ENCODE measurements around the gene CEPT1.
A peak's percentile ranks its signal among the peaks of the same experiment; 100 is the strongest.

CEPT1 gene

GRCh38 chr1:111192658-111193519, 52.9 kb downstream of the CEPT1 start:
- DNase-seq (ENCODE audit: low read depth): no peak

- DNase-seq (ENCODE audit: low read depth): no peak
Measured at GRCh38 chr1:111193712-111194480, 53.9 kb downstream of the CEPT1 start.

- DNase-seq (ENCODE audit: low read depth): no peak
Measured at GRCh38 chr1:111195002-111195684, 55.1 kb downstream of the CEPT1 start.

GRCh38 chr1:111196213-111196612, 56.2 kb downstream of the CEPT1 start:
- DNase-seq (ENCODE audit: low read depth): no peak

GRCh38 chr1:111197598-111198284, 57.7 kb downstream of the CEPT1 start:
- no peak for DNase-seq (ENCODE audit: low read depth)

- no peak for DNase-seq (ENCODE audit: low read depth)
Measured at GRCh38 chr1:111198836-111199235, 58.8 kb downstream of the CEPT1 start.

- no peak for DNase-seq (ENCODE audit: low read depth)
Measured at GRCh38 chr1:111199329-111199728, 59.3 kb downstream of the CEPT1 start.

- no peak for DNase-seq (ENCODE audit: low read depth)
Measured at GRCh38 chr1:111199881-111200801, 60.1 kb downstream of the CEPT1 start, which contains the start of gene DENND2D. Gene DENND2D (minus strand): TSS chr1:111200646. CDS start chr1:111200459, 187 bp downstream.

- no peak for DNase-seq (ENCODE audit: low read depth)
Measured at GRCh38 chr1:111200802-111201161, 60.8 kb downstream of the CEPT1 start.

- no peak for DNase-seq (ENCODE audit: low read depth)
Measured at GRCh38 chr1:111201275-111202090, 61.5 kb downstream of the CEPT1 start.

GRCh38 chr1:111202366-111202706, 62.3 kb downstream of the CEPT1 start:
- no peak for DNase-seq (ENCODE audit: low read depth)

- DNase-seq (ENCODE audit: low read depth): no peak
Measured at GRCh38 chr1:111202707-111203623, 62.9 kb downstream of the CEPT1 start.

GRCh38 chr1:111203681-111204200, 63.7 kb downstream of the CEPT1 start:
- DNase-seq (ENCODE audit: low read depth): peak; percentile 76

GRCh38 chr1:111204201-111204982, 64.4 kb downstream of the CEPT1 start:
- DNase-seq (ENCODE audit: low read depth): peak; percentile 58

GRCh38 chr1:111204983-111205713, 65.1 kb downstream of the CEPT1 start:
- no peak for DNase-seq (ENCODE audit: low read depth)

GRCh38 chr1:111205714-111206050, 65.7 kb downstream of the CEPT1 start:
- no peak for DNase-seq (ENCODE audit: low read depth)

- DNase-seq (ENCODE audit: low read depth): no peak
Measured at GRCh38 chr1:111208921-111209320, 68.9 kb downstream of the CEPT1 start.

All from activated gamma-delta T cell treated with anti-CD3 and anti-CD28 coated beads, Interleukin-2, amount 50 U/mL, for 16 hours (primary cell).